ENCODE results near the gene PEX7.

GRCh38 chr6:136880748-136881460 lies 58.5 kb downstream of the PEX7 start:
- TF ChIP-seq CTCF (conservative IDR thresholded peaks at IDR 0.05; ENCODE audit: low read depth in 2 of 2) (no peak), EZH2 (IDR thresholded peaks at IDR 0.05; ENCODE audit: low read depth, unreplicated experiment) (no peak), ZNF114 (CRISPR knock-in tag; IDR thresholded peaks at IDR 0.05) (no peak), POLR2AphosphoS5 (IDR thresholded peaks at IDR 0.05; ENCODE audit: low read depth) (no peak)
